CD4-positive, alpha-beta T cell treated with Interferon gamma for 1 hour (primary cell): ENCODE measurements around the gene WBP1L.
"Not testable (repeated sequence)": the region's sequence is repeated elsewhere in the genome, so short reads cannot be mapped to it uniquely, and the experiment has no call there.

Experiments
- DNase-seq: peaks from one replicate; pipeline ENCODE4 v3.0.0-alpha.2; 2020

Gene WBP1L

DNA sequence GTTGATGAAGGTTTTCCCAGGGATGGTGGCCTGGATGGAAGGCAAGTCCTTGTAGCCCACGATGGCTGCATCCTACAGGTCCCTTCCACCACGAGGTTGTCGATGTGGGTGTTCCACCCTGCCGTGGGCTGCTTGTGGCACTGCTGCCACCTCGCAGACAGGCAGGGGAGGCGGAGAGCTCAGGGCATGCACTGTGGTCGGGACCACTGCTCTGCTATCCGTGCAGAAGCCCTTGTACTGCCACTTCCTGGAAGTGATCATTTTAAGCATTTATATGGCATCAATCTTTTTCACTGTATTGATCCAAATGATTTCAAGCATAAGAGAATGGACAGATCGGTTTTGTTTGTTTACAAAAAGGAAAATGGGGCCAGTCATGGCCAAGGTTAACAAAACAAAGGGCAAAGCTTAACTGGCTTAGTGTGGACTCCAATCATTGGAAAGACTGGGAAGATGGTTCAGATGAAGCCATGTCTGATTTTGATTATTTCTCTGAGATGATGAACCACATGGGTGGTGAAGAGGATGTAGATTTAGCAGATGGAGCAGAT is 101.7 kb downstream of the WBP1L start:
- DNase-seq: no peak

DNA sequence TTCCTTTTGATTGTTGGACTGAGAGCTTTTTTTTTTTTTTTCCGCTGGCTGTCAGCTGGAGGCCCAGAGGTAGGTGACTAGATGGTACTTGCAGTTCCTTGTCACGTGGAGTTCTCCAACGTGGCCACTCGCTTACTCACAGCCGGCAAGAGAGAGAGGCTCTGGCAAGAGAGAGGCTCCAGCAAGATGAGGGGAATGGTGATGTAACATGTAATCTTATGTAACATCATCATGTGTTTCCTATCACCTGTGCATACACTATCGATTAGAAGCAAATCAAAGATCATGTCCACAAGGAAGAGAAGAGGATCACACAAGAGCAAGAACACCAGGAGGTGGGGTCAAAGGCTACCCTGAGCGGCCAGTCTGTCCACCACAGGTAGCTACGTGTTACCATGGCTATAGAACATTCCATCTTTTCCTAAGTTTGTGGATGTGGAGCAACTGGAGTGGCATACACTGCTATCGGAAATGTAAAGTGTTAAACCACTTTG is 106.3 kb downstream of the WBP1L start:
- no peak for DNase-seq

DNA sequence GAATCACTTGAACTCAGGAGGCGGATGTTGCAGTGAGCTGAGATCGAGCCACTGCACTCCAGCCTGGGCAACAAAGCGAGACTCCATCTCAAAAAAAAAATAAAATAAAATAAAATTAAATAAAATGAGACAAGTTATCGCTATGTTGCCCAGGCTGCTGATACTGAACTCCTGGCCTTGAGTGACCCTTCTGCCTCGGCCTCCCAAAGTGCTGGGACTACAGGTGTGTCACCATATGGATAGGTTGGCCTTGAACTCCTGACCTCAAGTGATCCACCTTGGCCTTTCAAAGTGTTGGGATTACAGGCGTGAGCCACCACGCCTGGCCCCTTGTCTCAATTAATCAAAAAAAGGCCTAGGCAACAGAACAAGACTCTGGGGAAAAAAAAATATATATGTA is 109.5 kb downstream of the WBP1L start:
- not testable (repeated sequence) for DNase-seq

DNA sequence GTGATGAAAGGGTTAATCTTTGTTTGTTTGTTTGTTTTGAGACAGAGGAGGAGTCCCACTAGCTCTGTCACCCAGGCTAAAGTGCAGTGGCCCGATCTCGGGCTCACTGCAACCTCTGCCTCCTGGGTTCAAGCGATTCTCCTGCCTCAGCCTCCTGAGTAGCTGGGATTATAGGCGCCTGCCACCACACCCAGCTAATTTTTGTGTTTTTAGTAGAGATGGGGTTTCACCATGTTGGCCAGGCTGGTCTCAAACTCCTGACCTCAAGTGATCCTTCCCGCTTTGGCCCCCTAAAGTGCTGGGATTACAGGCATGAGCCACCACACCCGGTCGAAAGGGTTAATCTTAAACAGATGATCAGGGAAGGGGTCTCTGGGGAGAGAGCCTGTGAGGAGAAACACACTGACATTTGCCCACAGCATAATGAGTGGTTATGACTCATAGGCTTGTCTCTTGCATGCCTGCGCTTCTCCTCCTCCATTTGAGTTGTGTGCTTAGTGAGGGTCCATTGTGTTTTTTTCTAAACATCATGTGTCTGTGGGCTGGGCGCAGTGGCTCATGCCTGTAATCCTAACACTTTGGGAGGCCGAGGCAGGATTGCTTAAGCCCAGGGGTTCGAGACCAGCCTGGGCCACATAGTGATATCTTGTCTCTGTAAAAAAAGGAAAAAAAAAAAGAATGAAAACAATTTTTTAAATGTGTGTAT is 112.1 kb downstream of the WBP1L start:
- DNase-seq: not testable (repeated sequence)

DNA sequence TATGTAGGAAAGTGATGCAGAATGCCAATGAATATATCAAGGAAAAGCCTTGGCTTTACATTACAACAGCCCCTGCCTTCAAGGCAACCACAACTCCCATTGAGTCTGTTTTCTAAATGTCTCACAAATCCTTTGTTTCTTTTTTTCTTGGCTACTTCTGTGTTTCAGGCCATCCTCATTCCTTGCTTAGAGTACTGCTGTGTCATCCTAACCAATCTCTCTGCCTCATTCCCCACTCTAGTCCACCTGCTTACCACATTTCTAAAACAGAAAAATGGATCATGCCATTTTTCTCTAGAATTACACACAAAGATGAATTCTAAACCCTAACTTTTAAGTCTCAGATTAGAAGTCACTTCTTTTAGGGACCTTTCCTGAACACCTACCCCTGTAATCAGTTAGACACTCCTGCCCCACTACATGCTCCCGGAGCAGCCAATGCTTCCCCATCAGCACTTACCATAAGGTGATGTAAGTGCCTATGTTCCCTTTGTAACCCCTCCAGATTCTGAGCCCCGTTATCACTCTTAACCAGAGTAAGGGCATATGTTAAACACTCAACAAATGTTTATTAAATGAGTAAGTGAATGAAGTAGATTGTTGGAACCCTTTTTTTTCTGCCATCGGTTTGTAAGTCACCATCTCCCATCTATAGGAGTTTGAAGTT is 113.1 kb downstream of the WBP1L start:
- DNase-seq: no peak

DNA sequence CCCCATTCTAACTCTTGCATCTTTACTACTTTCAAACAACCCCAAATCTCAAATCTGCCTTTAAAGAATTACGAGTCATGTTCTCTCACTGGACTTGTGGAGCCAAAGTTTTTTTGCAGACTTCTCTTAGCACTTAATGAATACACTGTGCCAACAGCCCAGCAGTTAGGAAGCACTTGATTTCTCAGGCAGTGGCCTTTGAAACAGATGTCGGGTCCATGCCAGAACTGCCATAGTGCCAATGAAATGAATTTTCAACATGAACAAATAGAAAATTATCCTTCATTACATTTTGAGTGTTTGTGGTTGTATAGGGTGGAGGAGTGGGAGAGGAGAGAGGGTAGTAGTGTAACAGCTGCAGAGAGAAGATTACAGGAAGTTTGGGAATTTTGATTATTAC is 116.2 kb downstream of the WBP1L start:
- no peak for DNase-seq

DNA sequence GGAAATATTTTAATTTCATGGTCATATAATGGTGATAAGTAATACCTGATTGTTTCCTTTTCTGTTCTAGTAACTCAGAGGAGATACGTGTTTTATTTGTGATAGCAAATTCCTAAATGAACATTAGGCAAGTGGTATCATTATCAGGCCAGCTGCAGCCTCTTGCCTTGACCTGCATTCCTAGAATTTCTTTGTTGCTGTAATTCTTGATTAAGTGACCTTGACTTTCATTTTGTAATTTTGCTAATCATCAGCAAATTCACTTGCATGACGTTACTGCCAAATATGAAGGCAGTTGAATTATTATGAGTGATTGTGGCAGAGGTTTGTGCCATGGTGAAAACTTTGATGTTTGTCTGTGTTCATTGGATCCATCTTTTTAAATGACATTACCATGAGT is 119.9 kb downstream of the WBP1L start:
- no peak for DNase-seq

DNA sequence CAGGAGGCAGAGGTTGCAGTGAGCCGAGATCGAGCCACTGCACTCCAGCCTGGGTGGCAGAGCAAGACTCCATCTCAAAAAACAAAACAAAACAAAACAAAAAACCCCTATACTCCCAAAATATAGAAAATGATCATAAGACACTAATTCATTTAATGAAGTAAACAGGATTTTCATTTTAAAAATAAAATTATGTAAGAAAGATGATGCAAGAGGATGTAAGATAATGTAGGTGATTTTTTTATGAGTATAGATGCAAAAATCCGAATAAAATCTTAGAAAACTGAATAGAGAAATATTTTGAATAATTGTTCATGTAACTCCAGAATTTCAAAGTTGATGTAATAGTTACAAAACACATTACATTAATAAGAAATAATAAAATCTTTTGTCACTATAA is 121.9 kb downstream of the WBP1L start:
- DNase-seq: no peak
